Testis (tissue), 2 donors: ENCODE data around the gene SOCS6.

Source experiments
- CTCF ChIP-seq, 3 experiments: fragments of 450-650 bp in 2 of 3; fragments of 200-600 bp in 1 of 3; sonication (generic) in 1 of 3; IDR thresholded peaks; one replicate each; pipeline ENCODE4 v1.5.1; 2016 to 2019; ENCODE audit warnings: antibody characterized with exemption in 3 of 3, mild to moderate bottlenecking in 2 of 3, moderate library complexity in 1 of 3
- POLR2A ChIP-seq: fragments of 450-650 bp; IDR thresholded peaks from one replicate; pipeline ENCODE4 v1.6.1; 2017; ENCODE audit warnings: antibody characterized with exemption, mild to moderate bottlenecking, moderate library complexity

GRCh38 chr18:70371908-70372307 lies 83.1 kb downstream of the SOCS6 start:
- TF ChIP-seq POLR2A (no peak), CTCF (IDR thresholded peaks at IDR 0.05) (no peak)
